HepG2 (cell line): ENCODE results near the gene NEK5. TPM values are rescaled to one million over a fixed set of nuclear protein-coding genes. Genes with fewer than 3 reads are reported as not detected.

Source experiments
- CBFB ChIP-seq: sonication (generic); formaldehyde crosslinking; IDR thresholded peaks from 2 replicates; pipeline ENCODE4 v1.4.0; 2020; ENCODE audit warnings: missing genetic modification reagents
- CENPBD1 ChIP-seq: sonication (generic); formaldehyde crosslinking; IDR thresholded peaks from 2 replicates; pipeline ENCODE4 v1.8.0; 2022; ENCODE audit warnings: missing genetic modification reagents, low read depth, mild to moderate bottlenecking, borderline replicate concordance
- CERS6 ChIP-seq: sonication (generic); formaldehyde crosslinking; IDR thresholded peaks from 2 replicates; pipeline ENCODE4 v1.5.0; 2020; ENCODE audit warnings: missing genetic modification reagents
- DPF2 ChIP-seq: sonication (generic); formaldehyde crosslinking; IDR thresholded peaks from 2 replicates; pipeline ENCODE4 v1.4.0; 2020; ENCODE audit warnings: mild to moderate bottlenecking, low read depth, missing genetic modification reagents, borderline replicate concordance
- GABPB1 ChIP-seq: IDR thresholded peaks from 2 replicates; pipeline ENCODE4 v1.6.1; 2016; ENCODE audit warnings: mild to moderate bottlenecking, missing genetic modification reagents, moderate library complexity, missing compliant biosample characterization
- HHEX ChIP-seq: IDR thresholded peaks from 2 replicates; pipeline ENCODE4 v1.6.1; 2016; ENCODE audit warnings: control low read depth
- IRF9 ChIP-seq: sonication (generic); formaldehyde crosslinking; IDR thresholded peaks from 2 replicates; pipeline ENCODE4 v1.8.0; 2022; ENCODE audit warnings: missing genetic modification reagents, mild to moderate bottlenecking, borderline replicate concordance
- ISL2 ChIP-seq: sonication (generic); formaldehyde crosslinking; IDR thresholded peaks from 2 replicates; pipeline ENCODE4 v1.5.0; 2020; ENCODE audit warnings: missing genetic modification reagents
- MIER3 ChIP-seq: IDR thresholded peaks from 2 replicates; pipeline ENCODE4 v1.6.1; 2016; ENCODE audit warnings: missing compliant biosample characterization, borderline replicate concordance
- NCOR1 ChIP-seq: fragments of 200-600 bp; sonication (generic); IDR thresholded peaks from 2 replicates; pipeline ENCODE4 v1.7.0; 2017; ENCODE audit warnings: antibody characterized with exemption, low read length, borderline replicate concordance
- NKX3-1 ChIP-seq: sonication (generic); formaldehyde crosslinking; IDR thresholded peaks from 2 replicates; pipeline ENCODE4 v1.5.0; 2020; ENCODE audit warnings: missing genetic modification reagents
- NPAS2 ChIP-seq: sonication (generic); formaldehyde crosslinking; IDR thresholded peaks from 2 replicates; pipeline ENCODE4 v1.8.0; 2022; ENCODE audit warnings: mild to moderate bottlenecking, missing genetic modification reagents, borderline replicate concordance
- PCBP1 ChIP-seq: fragments of 200-400 bp; formaldehyde crosslinking; IDR thresholded peaks from 2 replicates; pipeline ENCODE4 v1.6.1; 2017; ENCODE audit warnings: mild to moderate bottlenecking, low read depth, low read length, borderline replicate concordance
- RCOR2 ChIP-seq: IDR thresholded peaks from 2 replicates; pipeline ENCODE4 v1.6.1; 2016; ENCODE audit warnings: missing biosample characterization, missing genetic modification reagents
- SMAD1 ChIP-seq: sonication (generic); formaldehyde crosslinking; IDR thresholded peaks from 2 replicates; pipeline ENCODE4 v1.4.0; 2020; ENCODE audit warnings: missing genetic modification reagents, low read depth, mild to moderate bottlenecking, borderline replicate concordance
- SPEN ChIP-seq: sonication (generic); formaldehyde crosslinking; IDR thresholded peaks from 2 replicates; pipeline ENCODE4 v1.5.1; 2020; ENCODE audit warnings: low read depth, mild to moderate bottlenecking, missing genetic modification reagents
- ZNF160 ChIP-seq: sonication (generic); formaldehyde crosslinking; IDR thresholded peaks from 2 replicates; pipeline ENCODE4 v1.8.0; 2022; ENCODE audit warnings: mild to moderate bottlenecking, inconsistent platforms, missing genetic modification reagents
- ZNF24 ChIP-seq: fragments of 450-650 bp; IDR thresholded peaks from 2 replicates; pipeline ENCODE4 v1.6.1; 2017; ENCODE audit warnings: antibody characterized with exemption, mild to moderate bottlenecking
- ZNF362 ChIP-seq: sonication (generic); formaldehyde crosslinking; IDR thresholded peaks from 2 replicates; pipeline ENCODE4 v1.4.0; 2020; ENCODE audit warnings: missing genetic modification reagents, mild to moderate bottlenecking, borderline replicate concordance
- ZNF550 ChIP-seq: sonication (generic); formaldehyde crosslinking; IDR thresholded peaks from 2 replicates; pipeline ENCODE4 v1.4.0; 2020; ENCODE audit warnings: mild to moderate bottlenecking, missing genetic modification reagents, borderline replicate concordance
- ZNF609 ChIP-seq: sonication (generic); formaldehyde crosslinking; IDR thresholded peaks from 2 replicates; pipeline ENCODE4 v1.4.0; 2020; ENCODE audit warnings: mild to moderate bottlenecking, missing genetic modification reagents, borderline replicate concordance
- polyA plus RNA-seq, 8 experiments: library from polyadenylated mRNA; depleted of rRNA in 3 of 8; stranded (reverse) in 7 of 8; unstranded in 1 of 8; fragments of >200 nt; fragmentation: Illumina TruSeq in 4 of 8; extraction: Trizol in 4 of 8; gene quantifications; 2 replicates each; pipeline versions ENCODE4 v1.2.1 to v1.2.3, GENCODE V29; 2011 to 2016; ENCODE audit warnings: low read depth in 4 of 8, missing spikeins in 1 of 8, mixed read lengths in 1 of 8; ENCODE audit not compliant: insufficient read depth in 1 of 8
- total RNA-seq, 5 experiments: library from RNA; depleted of rRNA; stranded (reverse); fragments of >200 nt; fragmentation: Illumina TruSeq; extraction: Trizol; gene quantifications; 2 replicates each; pipeline ENCODE4 v1.2.3, GENCODE V29; 2016; ENCODE audit warnings: low read depth in 1 of 5

The NEK5 gene
- total and polyA plus RNA-seq, 2 of the 13 experiments (the other 11 are each of a cell fraction or from before 2014, with no cell fraction given) = 0.12 to 0.22 TPM

- peak; percentile 81; the same call in 1 of the 2 replicates for TF ChIP-seq NCOR1
- peak; percentile 86 for TF ChIP-seq ISL2
- no peak for TF ChIP-seq CENPBD1 (CRISPR knock-in tag)
- no peak for TF ChIP-seq CERS6
- no peak for TF ChIP-seq DPF2 (CRISPR knock-in tag)
- TF ChIP-seq ZNF609 = peak; percentile 80
- TF ChIP-seq SMAD1 (CRISPR knock-in tag) = no peak
- TF ChIP-seq ZNF550 (CRISPR knock-in tag) = no peak
- no peak for TF ChIP-seq ZNF24
- TF ChIP-seq IRF9 (CRISPR knock-in tag) = no peak
- peak; percentile 54 for TF ChIP-seq NKX3-1 (CRISPR knock-in tag)
- peak; percentile 97 for TF ChIP-seq CBFB (CRISPR knock-in tag)
- no peak for TF ChIP-seq SPEN (CRISPR knock-in tag)
- no peak for TF ChIP-seq PCBP1
- TF ChIP-seq GABPB1 = no peak
- peak; percentile 92 for TF ChIP-seq ZNF362 (CRISPR knock-in tag)
- TF ChIP-seq ZNF160 (CRISPR knock-in tag) = no peak
- TF ChIP-seq MIER3 (CRISPR knock-in tag) = no peak
- TF ChIP-seq NPAS2 = no peak
- no peak for TF ChIP-seq RCOR2
- peak; percentile 61; the same call in 1 of the 2 replicates for TF ChIP-seq HHEX (CRISPR knock-in tag)
These were observed 33.6 kb upstream of the NEK5 start (continued) for GRCh38 chr13:52162279-52163101.
